HFFc6 (cell line): ENCODE measurements around the gene LHX8. TPM values are rescaled to one million over a fixed set of nuclear protein-coding genes. Genes with fewer than 3 reads are reported as not detected.

Source experiments
- DNase-seq: peaks from one replicate; pipeline ENCODE4 v3.0.0-alpha.2; 2018
- H3K27ac Mint-ChIP-seq: 2 replicates; pipeline ENCODE4 v1.8.0; 2020; ENCODE audit warnings: mild to moderate bottlenecking, mixed read lengths
- H3K27me3 Mint-ChIP-seq: 2 replicates; pipeline ENCODE4 v1.8.0; 2021; ENCODE audit warnings: mild to moderate bottlenecking, moderate library complexity, mixed read lengths; ENCODE audit not compliant: insufficient read depth
- H3K36me3 Mint-ChIP-seq: 2 replicates; pipeline ENCODE4 v1.8.0; 2021; ENCODE audit warnings: low read depth, mixed read lengths
- H3K4me1 Mint-ChIP-seq: 2 replicates; pipeline ENCODE4 v1.8.0; 2020; ENCODE audit warnings: low read depth, mixed read lengths
- H3K4me3 Mint-ChIP-seq: 2 replicates; pipeline ENCODE4 v1.8.0; 2020; ENCODE audit warnings: mild to moderate bottlenecking, moderate library complexity, mixed read lengths
- H3K9me3 Mint-ChIP-seq: 2 replicates; pipeline ENCODE4 v1.8.0; 2020; ENCODE audit warnings: mild to moderate bottlenecking, mixed read lengths
- CTCF ChIP-seq: fragments of 200-600 bp; sonication (generic); IDR thresholded peaks from 2 replicates; pipeline ENCODE4 v1.5.0; 2021; ENCODE audit warnings: antibody characterized with exemption, mild to moderate bottlenecking
- total RNA-seq, 6 experiments: library from RNA; stranded (reverse); fragmentation: NEBNext Ultra II Directional; extraction: Animal tissue kit (Norgen Biotek cat#: 25700); gene quantifications; 2 replicates in 1 of 6; 3 replicates in 5 of 6; pipeline ENCODE4 v1.2.3, GENCODE V29; 2021

Gene LHX8
- total RNA-seq, 6 experiments from 2014 or later = not detected

GRCh38 chr1:75130865-75131564 is 3.2 kb upstream of the LHX8 start:
- Mint-ChIP-seq H3K27ac (no peak overlapping the region), H3K36me3 (no peaks in the 10 kb centered on the region; the same call in 1 of the 2 replicates), H3K4me1 (peaks cover 21% of the 10 kb centered on the region), H3K4me3 (no peak overlapping the region), H3K27me3 (peaks cover 66% of the 10 kb centered on the region), H3K9me3 (no peaks in the 10 kb centered on the region; the same call in 1 of the 2 replicates)
- TF ChIP-seq CTCF = no peak
- DNase-seq = no peak

GRCh38 chr1:75131565-75132241 is 2.5 kb upstream of the LHX8 start:
- peaks cover 21% of the 10 kb centered on the region for H3K4me1 Mint-ChIP-seq
- H3K36me3 Mint-ChIP-seq = no peaks in the 10 kb centered on the region; the same call in 1 of the 2 replicates
- no peak for DNase-seq
- no peak overlapping the region for H3K4me3 Mint-ChIP-seq
- no peaks in the 10 kb centered on the region; the same call in 1 of the 2 replicates for H3K9me3 Mint-ChIP-seq
- H3K27me3 Mint-ChIP-seq = peaks cover 67% of the 10 kb centered on the region
- H3K27ac Mint-ChIP-seq = no peak overlapping the region
- no peak for TF ChIP-seq CTCF

GRCh38 chr1:75132242-75132811 is 1.9 kb upstream of the LHX8 start:
- no peak overlapping the region for H3K27ac Mint-ChIP-seq
- no peaks in the 10 kb centered on the region; the same call in 1 of the 2 replicates for H3K9me3 Mint-ChIP-seq
- no peak overlapping the region for H3K4me3 Mint-ChIP-seq
- H3K36me3 Mint-ChIP-seq = no peaks in the 10 kb centered on the region; the same call in 1 of the 2 replicates
- TF ChIP-seq CTCF = no peak
- DNase-seq = no peak
- H3K27me3 Mint-ChIP-seq = peaks cover 63% of the 10 kb centered on the region
- H3K4me1 Mint-ChIP-seq = peaks cover 21% of the 10 kb centered on the region

- Mint-ChIP-seq H3K4me3 (no peak overlapping the region), H3K27ac (no peak overlapping the region)
Observed at GRCh38 chr1:75132812-75133619, 1.2 kb upstream of the LHX8 start.

More at GRCh38 chr1:75132812-75133619, 1.2 kb upstream of the LHX8 start:
- Mint-ChIP-seq H3K36me3 (no peaks in the 10 kb centered on the region; the same call in 1 of the 2 replicates), H3K27me3 (peaks cover 63% of the 10 kb centered on the region), H3K9me3 (no peaks in the 10 kb centered on the region; the same call in 1 of the 2 replicates), H3K4me1 (peaks cover 21% of the 10 kb centered on the region)
- no peak for DNase-seq
- TF ChIP-seq CTCF = no peak
